ENCODE measurements around the gene UROD.

GRCh38 chr1:44999232-44999631 lies 12.8 kb upstream of the UROD start:
- no peak for TF ChIP-seq CTCF (IDR thresholded peaks at IDR 0.05)
- TF ChIP-seq POLR2A (IDR thresholded peaks at IDR 0.05): no peak
